GM12892 (cell line): ENCODE measurements around the gene KRTCAP2.
"Not testable (repeated sequence)": the region's sequence is repeated elsewhere in the genome, so short reads cannot be mapped to it uniquely, and the experiment has no call there.

ENCODE experiments used
- POLR2A ChIP-seq: IDR thresholded peaks from 2 replicates; pipeline ENCODE4 v1.6.1; 2011; ENCODE audit warnings: low read depth, low read length, control low read depth
- TAF1 ChIP-seq: IDR thresholded peaks from 2 replicates; pipeline ENCODE4 v1.6.1; 2011; ENCODE audit warnings: low read depth, mild to moderate bottlenecking, control low read depth, low read length, borderline replicate concordance

- not testable (repeated sequence) for TF ChIP-seq POLR2A, TAF1
Observed at GRCh38 chr1:155193991-155194240, 20.8 kb upstream of the KRTCAP2 start.
